Karpas-422 (cell line): ENCODE measurements around the gene NPHS1. TPM values are rescaled to one million over a fixed set of nuclear protein-coding genes. Genes with fewer than 3 reads are reported as not detected.

ENCODE experiments used
- DNase-seq: peaks from one replicate; pipeline ENCODE4 v3.0.0-alpha.2; 2015
- H2AFZ ChIP-seq: fragments of 200-600 bp; sonication (generic); 2 replicates; pipeline ENCODE4 v1.6.1; 2014; ENCODE audit warnings: antibody characterized with exemption, low read length, mixed read lengths
- H3K27ac ChIP-seq: fragments of 200-600 bp; sonication (generic); 2 replicates; pipeline ENCODE4 v1.5.1; 2014; ENCODE audit warnings: mild to moderate bottlenecking, low read length, moderate library complexity
- H3K27me3 ChIP-seq: fragments of 200-600 bp; sonication (generic); 2 replicates; pipeline ENCODE4 v1.6.1; 2014; ENCODE audit warnings: low read length, mixed read lengths
- H3K36me3 ChIP-seq: fragments of 200-600 bp; sonication (generic); 2 replicates; pipeline ENCODE4 v1.6.1; 2014; ENCODE audit warnings: low read length, mixed read lengths; ENCODE audit not compliant: insufficient read depth
- H3K4me1 ChIP-seq: fragments of 200-600 bp; sonication (generic); 2 replicates; pipeline ENCODE4 v1.6.1; 2014; ENCODE audit warnings: mild to moderate bottlenecking, low read length, mixed read lengths
- H3K4me2 ChIP-seq: fragments of 200-600 bp; sonication (generic); 2 replicates; pipeline ENCODE4 v1.6.1; 2014; ENCODE audit warnings: low read length, low read depth, mild to moderate bottlenecking; ENCODE audit not compliant: poor library complexity, severe bottlenecking
- H3K4me3 ChIP-seq: fragments of 200-600 bp; sonication (generic); 2 replicates; pipeline ENCODE4 v1.5.1; 2014; ENCODE audit warnings: mild to moderate bottlenecking, antibody characterized with exemption, low read length, mixed read lengths
- H3K79me2 ChIP-seq: fragments of 200-600 bp; sonication (generic); 2 replicates; pipeline ENCODE4 v1.6.1; 2014; ENCODE audit warnings: mild to moderate bottlenecking, low read length, mixed read lengths
- H3K9ac ChIP-seq: fragments of 200-600 bp; sonication (generic); 2 replicates; pipeline ENCODE4 v1.6.0; 2014; ENCODE audit warnings: low read length
- H3K9me2 ChIP-seq: fragments of 200-600 bp; sonication (generic), shearing (Covaris generic); replicated peaks from 2 replicates; pipeline ENCODE4 v1.6.0; 2014; ENCODE audit warnings: mild to moderate bottlenecking, low read length, moderate library complexity; ENCODE audit not compliant: insufficient read depth
- H3K9me3 ChIP-seq: fragments of 300-700, 200-600 bp; sonication (generic); 2 replicates; pipeline ENCODE4 v1.6.1; 2014; ENCODE audit warnings: low read length, mixed read lengths
- H4K20me1 ChIP-seq: fragments of 200-600 bp; sonication (generic); 2 replicates; pipeline ENCODE4 v1.6.1; 2014; ENCODE audit warnings: mild to moderate bottlenecking, antibody characterized with exemption, low read length, low read depth; ENCODE audit not compliant: insufficient read depth
- total RNA-seq: library from RNA; depleted of rRNA; stranded (reverse); fragments of >200 nt; shearing (Covaris generic); gene quantifications from 2 replicates; pipeline ENCODE4 v1.2.3, GENCODE V29; 2014; ENCODE audit warnings: low replicate concordance

Gene NPHS1
- total RNA-seq, 1 experiment from 2014 or later, result not detected

- Histone ChIP-seq H4K20me1 (no peaks in the 10 kb centered on the region), H3K4me1 (peaks cover 3% of the 10 kb centered on the region), H3K9me3 (no peaks in the 10 kb centered on the region), H3K4me3 (no peak overlapping the region), H3K4me2 (no peak overlapping the region), H3K9me2 (no peaks in the 10 kb centered on the region), H3K79me2 (no peaks in the 10 kb centered on the region), H3K36me3 (no peaks in the 10 kb centered on the region), H3K27ac (no peak overlapping the region), H3K27me3 (no peaks in the 10 kb centered on the region), H2AFZ (no peak overlapping the region), H3K9ac (no peak overlapping the region)
- no peak for DNase-seq
Measured at GRCh38 chr19:35861640-35862160, 9.4 kb upstream of the NPHS1 start.

DNA sequence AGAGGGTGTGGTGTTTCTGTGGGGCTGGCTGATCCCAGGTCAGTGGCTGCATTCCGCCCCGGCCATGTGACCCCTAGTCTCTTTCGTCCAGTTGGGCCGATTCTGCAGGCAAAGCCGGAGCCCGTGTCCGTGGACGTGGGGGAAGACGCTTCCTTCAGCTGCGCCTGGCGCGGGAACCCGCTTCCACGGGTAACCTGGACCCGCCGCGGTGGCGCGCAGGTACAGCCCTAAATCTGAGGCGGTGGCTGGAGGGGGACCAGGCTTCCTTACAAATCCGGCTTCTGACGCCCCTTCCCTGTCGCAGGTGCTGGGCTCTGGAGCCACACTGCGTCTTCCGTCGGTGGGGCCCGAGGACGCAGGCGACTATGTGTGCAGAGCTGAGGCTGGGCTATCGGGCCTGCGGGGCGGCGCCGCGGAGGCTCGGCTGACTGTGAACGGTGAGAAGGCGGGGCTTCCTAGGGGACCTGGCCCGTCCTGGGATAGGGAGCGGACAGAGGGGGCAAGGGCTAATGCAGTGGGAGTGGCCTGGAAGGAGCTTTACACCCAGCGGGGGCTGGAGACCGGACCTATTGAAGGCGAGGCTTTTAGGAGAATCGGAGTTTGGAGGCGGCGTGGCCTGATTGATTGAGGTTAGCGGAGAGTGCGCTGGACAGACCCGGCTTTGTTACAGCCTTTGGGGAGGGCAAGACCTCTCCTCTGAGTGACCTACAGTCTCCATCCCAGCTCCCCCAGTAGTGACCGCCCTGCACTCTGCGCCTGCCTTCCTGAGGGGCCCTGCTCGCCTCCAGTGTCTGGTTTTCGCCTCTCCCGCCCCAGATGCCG lies 8.7 kb upstream of the NPHS1 start:
- Histone ChIP-seq H4K20me1 (no peaks in the 10 kb centered on the region), H3K27ac (no peak overlapping the region), H3K4me3 (no peak overlapping the region), H3K79me2 (no peaks in the 10 kb centered on the region), H3K4me2 (no peak overlapping the region), H3K4me1 (peaks cover 6% of the 10 kb centered on the region), H3K36me3 (no peaks in the 10 kb centered on the region), H3K27me3 (no peaks in the 10 kb centered on the region), H3K9ac (no peak overlapping the region), H3K9me3 (no peaks in the 10 kb centered on the region), H3K9me2 (no peaks in the 10 kb centered on the region), H2AFZ (no peak overlapping the region)
- no peak for DNase-seq

- H3K27me3 ChIP-seq, result no peaks in the 10 kb centered on the region
- H3K9ac ChIP-seq, result no peak overlapping the region
- no peak overlapping the region for H2AFZ ChIP-seq
- no peak for DNase-seq
- peaks cover 6% of the 10 kb centered on the region for H3K4me1 ChIP-seq
- no peaks in the 10 kb centered on the region for H3K9me2 ChIP-seq
- H4K20me1 ChIP-seq, result no peaks in the 10 kb centered on the region
- H3K79me2 ChIP-seq, result no peaks in the 10 kb centered on the region
- no peaks in the 10 kb centered on the region for H3K9me3 ChIP-seq
- no peak overlapping the region for H3K4me2 ChIP-seq
- H3K27ac ChIP-seq, result no peak overlapping the region
- H3K4me3 ChIP-seq, result no peak overlapping the region
- H3K36me3 ChIP-seq, result no peaks in the 10 kb centered on the region
Measured at GRCh38 chr19:35860436-35860817, 8.1 kb upstream of the NPHS1 start.

DNA sequence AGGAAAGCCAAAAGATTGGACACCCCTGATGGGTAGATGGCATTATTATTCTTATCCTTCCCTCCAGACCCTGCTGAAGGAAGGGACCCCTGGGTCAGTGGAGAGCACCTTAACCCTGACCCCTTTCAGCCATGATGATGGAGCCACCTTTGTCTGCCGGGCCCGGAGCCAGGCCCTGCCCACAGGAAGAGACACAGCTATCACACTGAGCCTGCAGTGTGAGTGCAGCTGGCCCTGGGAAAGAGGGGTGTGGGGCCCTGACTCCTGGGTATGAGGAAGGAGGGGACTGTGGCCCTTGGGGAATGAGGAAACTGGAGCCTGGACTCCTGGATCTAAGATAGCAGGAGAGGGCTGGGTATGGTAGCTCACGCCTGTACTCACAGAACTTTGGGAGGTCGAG lies 7.1 kb upstream of the NPHS1 start:
- Histone ChIP-seq H3K27me3 (no peaks in the 10 kb centered on the region), H3K4me2 (no peak overlapping the region), H3K36me3 (no peaks in the 10 kb centered on the region), H3K9me2 (no peaks in the 10 kb centered on the region), H3K79me2 (no peaks in the 10 kb centered on the region), H3K9me3 (no peaks in the 10 kb centered on the region), H3K4me1 (peaks cover 6% of the 10 kb centered on the region), H2AFZ (no peak overlapping the region), H3K4me3 (no peak overlapping the region), H3K27ac (no peak overlapping the region), H3K9ac (no peak overlapping the region), H4K20me1 (no peaks in the 10 kb centered on the region)
- DNase-seq, result no peak

DNA sequence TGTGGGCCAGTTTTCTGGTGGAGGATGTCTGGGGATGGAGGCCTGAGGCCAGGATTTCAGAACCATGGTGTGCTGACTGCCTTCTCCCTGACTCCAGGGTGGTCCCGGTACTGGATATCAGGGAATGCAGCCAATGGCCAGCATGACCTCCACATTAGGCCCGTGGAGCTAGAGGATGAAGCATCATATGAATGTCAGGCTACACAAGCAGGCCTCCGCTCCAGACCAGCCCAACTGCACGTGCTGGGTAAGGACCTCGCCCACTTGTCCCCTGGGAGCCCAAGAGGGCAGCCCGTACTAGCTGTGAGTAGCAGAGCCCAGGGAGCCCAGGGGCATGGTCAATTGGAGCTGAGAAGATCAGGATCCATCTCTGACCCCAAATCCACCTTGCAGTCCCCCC lies 6.0 kb upstream of the NPHS1 start:
- Histone ChIP-seq H2AFZ (no peak overlapping the region), H3K79me2 (no peaks in the 10 kb centered on the region), H3K9ac (no peak overlapping the region), H3K9me2 (no peaks in the 10 kb centered on the region), H3K27me3 (no peaks in the 10 kb centered on the region), H3K27ac (no peak overlapping the region), H4K20me1 (no peaks in the 10 kb centered on the region), H3K9me3 (no peaks in the 10 kb centered on the region), H3K36me3 (no peaks in the 10 kb centered on the region), H3K4me3 (no peak overlapping the region), H3K4me2 (no peak overlapping the region), H3K4me1 (peaks cover 6% of the 10 kb centered on the region)
- no peak for DNase-seq

DNA sequence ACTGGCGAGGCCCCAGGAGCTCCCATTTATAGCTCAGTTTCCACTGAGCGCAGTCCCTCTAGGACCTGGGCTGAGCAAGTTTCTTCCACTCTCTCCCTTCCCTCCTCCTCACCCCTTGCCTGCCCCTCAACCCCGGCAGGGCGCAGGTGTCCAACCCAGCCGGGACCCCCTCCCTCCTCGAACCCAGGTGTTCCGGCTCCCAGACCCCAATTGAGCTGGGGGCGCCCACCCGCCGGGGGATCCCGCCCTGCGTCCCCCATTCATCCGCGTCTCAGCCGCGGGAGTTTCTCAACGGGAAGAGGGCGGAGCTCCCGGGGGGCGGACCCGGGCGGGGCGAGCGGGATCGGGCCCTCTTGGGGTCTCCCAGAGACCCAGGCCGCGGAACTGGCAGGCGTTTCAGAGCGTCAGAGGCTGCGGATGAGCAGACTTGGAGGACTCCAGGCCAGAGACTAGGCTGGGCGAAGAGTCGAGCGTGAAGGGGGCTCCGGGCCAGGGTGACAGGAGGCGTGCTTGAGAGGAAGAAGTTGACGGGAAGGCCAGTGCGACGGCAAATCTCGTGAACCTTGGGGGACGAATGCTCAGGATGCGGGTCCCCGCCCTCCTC lies 4.3 kb upstream of the NPHS1 start, which contains the start of gene KIRREL2:
Gene KIRREL2 (plus strand): TSS at position 366 of the 604 bp plus-strand sequence. CDS start 209 bp downstream, at position 575.
- Histone ChIP-seq H3K27ac (no peak within 1 kb of the TSS), H3K27me3 (no peaks in the 10 kb centered on the region), H2AFZ (no peak within 1 kb of the TSS), H4K20me1 (no peaks in the 10 kb centered on the region), H3K9me2 (no peaks in the 10 kb centered on the region), H3K4me3 (peak within 1 kb of the TSS; percentile 38; the same call in 1 of the 2 replicates), H3K9ac (0 out of 2 replicates have a peak within 1 kb of the TSS, but pooled peaks have one; percentile 17), H3K4me1 (peaks cover 6% of the 10 kb centered on the region), H3K79me2 (no peaks in the 10 kb centered on the region), H3K36me3 (no peaks in the 10 kb centered on the region), H3K4me2 (peak within 1 kb of the TSS; percentile 59), H3K9me3 (no peaks in the 10 kb centered on the region)
- no peak for DNase-seq

- no peaks in the 10 kb centered on the region for H3K27me3 ChIP-seq
- no peaks in the 10 kb centered on the region for H3K79me2 ChIP-seq
- no peak for DNase-seq
Measured at GRCh38 chr19:35853038-35853756, 893 bp upstream of the NPHS1 start.

More at GRCh38 chr19:35853038-35853756, 893 bp upstream of the NPHS1 start:
- Histone ChIP-seq H2AFZ (no peak overlapping the region), H3K36me3 (no peaks in the 10 kb centered on the region), H3K27ac (no peak overlapping the region), H3K4me1 (peaks cover 6% of the 10 kb centered on the region), H4K20me1 (no peaks in the 10 kb centered on the region), H3K9me2 (no peaks in the 10 kb centered on the region), H3K9me3 (no peaks in the 10 kb centered on the region), H3K4me3 (no peak overlapping the region), H3K9ac (no peak overlapping the region), H3K4me2 (no peak overlapping the region)
